Endothelial cell (in vitro differentiated cells): ENCODE results near the gene TAC1. TPM values are rescaled to one million over a fixed set of nuclear protein-coding genes. Genes with fewer than 3 reads are reported as not detected.

ENCODE experiments used
- DNase-seq: peaks from one replicate; pipeline ENCODE4 v3.0.0; 2021; ENCODE audit warnings: low spot score
- H3K27ac Mint-ChIP-seq: one replicate; pipeline ENCODE4 v1.8.0; 2021; ENCODE audit warnings: mixed read lengths, inconsistent platforms; ENCODE audit not compliant: unreplicated experiment
- H3K27me3 Mint-ChIP-seq: one replicate; pipeline ENCODE4 v1.8.0; 2021; ENCODE audit warnings: mild to moderate bottlenecking, moderate library complexity, mixed read lengths, inconsistent platforms; ENCODE audit not compliant: unreplicated experiment
- H3K36me3 Mint-ChIP-seq: one replicate; pipeline ENCODE4 v1.8.0; 2021; ENCODE audit warnings: mild to moderate bottlenecking, low read depth, mixed read lengths, inconsistent platforms; ENCODE audit not compliant: unreplicated experiment
- H3K4me1 Mint-ChIP-seq: one replicate; pipeline ENCODE4 v1.8.0; 2021; ENCODE audit warnings: mild to moderate bottlenecking, mixed read lengths, inconsistent platforms; ENCODE audit not compliant: unreplicated experiment
- H3K4me3 Mint-ChIP-seq: one replicate; pipeline ENCODE4 v1.8.0; 2021; ENCODE audit warnings: mild to moderate bottlenecking, mixed read lengths, inconsistent platforms; ENCODE audit not compliant: unreplicated experiment
- H3K9me3 Mint-ChIP-seq: one replicate; pipeline ENCODE4 v1.8.0; 2021; ENCODE audit warnings: mixed read lengths, inconsistent platforms; ENCODE audit not compliant: unreplicated experiment
- total RNA-seq: library from RNA; stranded (reverse); fragmentation: NEBNext Ultra II Directional; extraction: Animal tissue kit (Norgen Biotek cat#: 25700); gene quantifications from one replicate; pipeline ENCODE4 v1.2.1, GENCODE V29; 2021; ENCODE audit not compliant: unreplicated experiment
- TF ChIP-seq, protein P1 (sequence below): fragments of 200-600 bp; sonication (generic); IDR thresholded peaks from one replicate; pipeline ENCODE4 v1.5.0; 2021; ENCODE audit warnings: antibody characterized with exemption; ENCODE audit not compliant: unreplicated experiment

The TAC1 gene
- total RNA-seq, 1 donor from 2014 or later: 9.1 TPM

DNA sequence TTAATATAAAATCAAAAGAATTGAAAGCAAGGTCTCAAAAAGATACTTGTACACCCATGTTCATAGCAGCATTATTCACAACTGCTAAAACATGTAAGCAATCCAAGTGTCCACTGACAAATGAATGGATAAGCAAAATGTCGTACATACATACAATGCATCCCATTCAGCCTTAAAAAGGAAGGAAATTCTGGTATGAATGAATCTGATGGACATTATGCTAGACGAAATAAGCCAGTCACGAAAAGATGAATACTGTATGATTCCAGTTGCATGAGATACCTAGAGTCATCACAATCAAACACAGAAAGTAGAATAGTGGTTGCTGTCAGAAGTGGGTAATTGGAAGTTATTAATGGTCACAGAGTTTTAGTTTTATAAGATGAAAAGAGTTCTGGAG lies 9.5 kb upstream of the TAC1 start:
- H3K27ac Mint-ChIP-seq: no peak overlapping the region
- H3K4me1 Mint-ChIP-seq: no peaks in the 10 kb centered on the region
- H3K4me3 Mint-ChIP-seq: no peak overlapping the region
- no peak for DNase-seq
- no peaks in the 10 kb centered on the region for H3K9me3 Mint-ChIP-seq
- H3K27me3 Mint-ChIP-seq: no peaks in the 10 kb centered on the region
- no peaks in the 10 kb centered on the region for H3K36me3 Mint-ChIP-seq
- TF ChIP-seq, protein P1, sequence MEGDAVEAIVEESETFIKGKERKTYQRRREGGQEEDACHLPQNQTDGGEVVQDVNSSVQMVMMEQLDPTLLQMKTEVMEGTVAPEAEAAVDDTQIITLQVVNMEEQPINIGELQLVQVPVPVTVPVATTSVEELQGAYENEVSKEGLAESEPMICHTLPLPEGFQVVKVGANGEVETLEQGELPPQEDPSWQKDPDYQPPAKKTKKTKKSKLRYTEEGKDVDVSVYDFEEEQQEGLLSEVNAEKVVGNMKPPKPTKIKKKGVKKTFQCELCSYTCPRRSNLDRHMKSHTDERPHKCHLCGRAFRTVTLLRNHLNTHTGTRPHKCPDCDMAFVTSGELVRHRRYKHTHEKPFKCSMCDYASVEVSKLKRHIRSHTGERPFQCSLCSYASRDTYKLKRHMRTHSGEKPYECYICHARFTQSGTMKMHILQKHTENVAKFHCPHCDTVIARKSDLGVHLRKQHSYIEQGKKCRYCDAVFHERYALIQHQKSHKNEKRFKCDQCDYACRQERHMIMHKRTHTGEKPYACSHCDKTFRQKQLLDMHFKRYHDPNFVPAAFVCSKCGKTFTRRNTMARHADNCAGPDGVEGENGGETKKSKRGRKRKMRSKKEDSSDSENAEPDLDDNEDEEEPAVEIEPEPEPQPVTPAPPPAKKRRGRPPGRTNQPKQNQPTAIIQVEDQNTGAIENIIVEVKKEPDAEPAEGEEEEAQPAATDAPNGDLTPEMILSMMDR: no peak

DNA sequence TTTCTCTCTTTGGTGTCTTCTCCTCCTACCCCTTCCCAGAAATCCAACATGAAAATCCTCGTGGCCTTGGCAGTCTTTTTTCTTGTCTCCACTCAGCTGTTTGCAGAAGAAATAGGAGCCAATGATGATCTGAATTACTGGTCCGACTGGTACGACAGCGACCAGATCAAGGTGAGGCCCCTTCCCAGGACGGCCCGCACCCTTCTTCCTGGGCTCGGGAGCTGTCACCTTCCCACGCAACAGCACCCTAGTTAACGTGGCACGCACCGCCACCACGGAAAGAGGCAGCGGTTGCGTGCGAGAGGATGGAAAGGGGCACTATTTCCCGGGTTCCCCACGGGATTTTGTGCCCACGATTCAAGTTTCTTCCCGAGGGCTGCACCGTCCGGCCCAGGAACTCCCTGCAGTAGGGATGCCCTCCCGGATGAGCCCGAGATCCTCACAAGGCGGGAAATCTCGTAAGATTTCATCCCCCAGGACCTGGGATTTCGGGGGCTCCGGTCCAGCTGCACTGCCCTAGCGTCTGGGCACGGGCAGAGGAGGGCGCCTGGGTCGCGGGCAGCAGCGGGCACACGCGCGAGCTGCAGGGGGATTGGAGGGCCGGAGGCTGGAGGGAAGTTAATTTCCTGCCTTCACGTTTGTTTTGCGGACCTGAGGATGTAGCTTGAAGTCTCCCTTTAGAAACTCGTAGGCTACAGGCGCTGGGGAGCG lies 834 bp downstream of the TAC1 start:
- H3K9me3 Mint-ChIP-seq: no peaks in the 10 kb centered on the region
- DNase-seq: peak; percentile 18
- H3K36me3 Mint-ChIP-seq: no peaks in the 10 kb centered on the region
- TF ChIP-seq, protein P1: no peak
- H3K27ac Mint-ChIP-seq: no peak overlapping the region
- H3K4me1 Mint-ChIP-seq: peaks cover 16% of the 10 kb centered on the region
- peaks cover 15% of the 10 kb centered on the region for H3K27me3 Mint-ChIP-seq
- H3K4me3 Mint-ChIP-seq: peak overlapping the region; percentile 84

DNA sequence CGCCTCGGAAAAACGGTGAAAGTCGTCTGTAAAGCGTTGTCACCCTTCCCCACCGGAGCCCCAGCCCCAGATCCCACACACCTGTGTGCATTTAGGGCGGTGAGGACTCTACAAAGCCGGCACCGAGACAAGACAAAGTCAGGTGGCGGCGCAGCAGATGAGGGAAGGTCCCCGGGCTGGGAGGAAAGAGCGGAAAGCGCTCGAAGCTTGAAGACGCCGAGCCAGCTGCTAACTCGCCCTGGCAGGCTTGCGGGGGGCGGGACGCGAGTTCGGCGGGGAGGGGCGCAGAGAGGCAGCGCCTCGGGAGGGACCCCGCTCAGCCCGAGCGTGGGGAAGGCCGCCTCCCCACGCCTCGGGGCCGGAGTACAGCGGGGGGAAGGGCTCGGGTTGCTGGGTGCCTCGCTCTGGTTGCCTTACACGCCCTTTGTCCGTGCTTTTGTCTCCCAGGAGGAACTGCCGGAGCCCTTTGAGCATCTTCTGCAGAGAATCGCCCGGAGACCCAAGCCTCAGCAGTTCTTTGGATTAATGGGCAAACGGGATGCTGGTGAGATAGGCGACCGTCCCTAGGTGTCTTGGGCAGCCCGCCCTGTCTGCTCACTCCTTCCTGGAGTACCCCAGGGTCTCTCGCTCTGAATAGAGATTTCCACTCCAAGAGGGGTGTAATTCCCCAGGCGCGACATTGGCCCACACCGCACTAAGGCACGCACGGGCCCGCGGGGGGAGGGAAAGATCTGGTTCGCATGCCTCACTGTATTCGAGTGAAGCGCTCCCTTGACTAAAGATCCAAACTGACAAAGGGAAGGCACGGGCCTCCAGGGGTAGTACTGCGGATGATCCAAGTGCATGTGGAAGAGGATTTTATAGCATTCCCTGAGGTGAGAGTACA lies 1.6 kb downstream of the TAC1 start:
- peak; percentile 24 for DNase-seq
- H3K4me3 Mint-ChIP-seq: peak overlapping the region; percentile 86
- TF ChIP-seq, protein P1: no peak
- H3K4me1 Mint-ChIP-seq: peaks cover 16% of the 10 kb centered on the region
- H3K9me3 Mint-ChIP-seq: no peaks in the 10 kb centered on the region
- no peaks in the 10 kb centered on the region for H3K36me3 Mint-ChIP-seq
- H3K27me3 Mint-ChIP-seq: peaks cover 15% of the 10 kb centered on the region
- no peak overlapping the region for H3K27ac Mint-ChIP-seq

DNA sequence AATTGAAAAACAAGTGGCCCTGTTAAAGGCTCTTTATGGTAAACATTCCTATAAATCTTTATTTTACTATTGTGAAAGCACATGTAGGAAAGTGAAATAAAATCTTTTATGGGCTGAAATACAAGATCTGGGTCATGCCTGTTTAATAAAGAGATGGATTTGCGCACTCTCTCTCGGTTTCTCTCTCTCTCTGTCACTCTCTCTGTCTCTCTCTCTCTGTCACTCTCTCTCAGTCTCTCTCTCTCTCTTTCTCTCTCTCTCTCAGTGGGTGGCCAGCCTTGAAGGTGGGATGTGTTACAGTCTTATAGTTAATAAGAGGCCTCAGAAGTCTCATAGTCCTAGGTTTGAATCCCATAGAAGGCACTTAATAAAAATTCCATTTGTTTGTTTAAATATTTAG lies 2.4 kb downstream of the TAC1 start:
- TF ChIP-seq, protein P1: no peak
- Mint-ChIP-seq H3K9me3 (no peaks in the 10 kb centered on the region), H3K4me3 (peak overlapping the region; percentile 86), H3K36me3 (no peaks in the 10 kb centered on the region), H3K4me1 (peaks cover 16% of the 10 kb centered on the region), H3K27ac (no peak overlapping the region), H3K27me3 (peaks cover 15% of the 10 kb centered on the region)
- DNase-seq: no peak

DNA sequence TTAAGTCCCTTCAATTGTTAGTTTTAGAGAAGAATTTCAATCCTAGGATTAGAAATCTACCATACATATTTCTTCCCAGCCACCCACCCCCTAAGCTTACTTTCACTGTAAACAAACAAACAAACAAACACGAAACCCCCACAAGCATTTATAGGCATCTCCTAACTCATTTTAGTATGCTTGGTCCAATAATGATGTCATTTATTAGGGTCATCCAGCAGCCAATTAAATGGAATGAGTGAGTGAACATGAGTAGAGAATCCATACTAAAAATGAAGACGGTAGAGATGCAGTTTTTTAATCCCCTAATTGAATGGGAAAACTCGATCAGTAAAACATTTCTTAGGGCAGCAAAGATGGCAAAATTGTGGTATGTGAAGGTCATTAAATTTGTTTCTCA lies 3.2 kb downstream of the TAC1 start:
- Mint-ChIP-seq H3K27ac (no peak overlapping the region), H3K9me3 (no peaks in the 10 kb centered on the region), H3K27me3 (peaks cover 15% of the 10 kb centered on the region), H3K36me3 (no peaks in the 10 kb centered on the region), H3K4me1 (peaks cover 19% of the 10 kb centered on the region), H3K4me3 (no peak overlapping the region)
- TF ChIP-seq, protein P1: no peak
- no peak for DNase-seq
